K562 (cell line): Measurements from ENCODE around the gene UBE2O. TPM values are rescaled to one million over a fixed set of nuclear protein-coding genes. Genes with fewer than 3 reads are reported as not detected.
A peak's percentile ranks its signal among the peaks of the same experiment; 100 is the strongest.

ENCODE experiments used
- ATF1 ChIP-seq, 2 experiments: fragments of 450-650 bp in 1 of 2; IDR thresholded peaks; 2 replicates each; pipeline ENCODE4 v1.6.1; 2016; ENCODE audit warnings: missing compliant biosample characterization in 1 of 2, missing genetic modification characterization in 1 of 2
- CBX8 ChIP-seq: fragments of 200-600 bp; sonication (generic); IDR thresholded peaks from 2 replicates; pipeline ENCODE4 v1.6.1; 2012; ENCODE audit warnings: borderline replicate concordance, mixed run types, low read depth, mild to moderate bottlenecking, moderate library complexity, mixed read lengths, low read length, control low read depth, inconsistent platforms; ENCODE audit not compliant: poor library complexity, severe bottlenecking; ENCODE audit errors: extremely low read depth
- MCM5 ChIP-seq: fragments of 450-650 bp; IDR thresholded peaks from 2 replicates; pipeline ENCODE4 v1.6.1; 2016; ENCODE audit warnings: low read depth
- SRSF1 ChIP-seq: fragments of 200-400 bp; formaldehyde crosslinking; IDR thresholded peaks from 2 replicates; pipeline ENCODE4 v1.6.1; 2017; ENCODE audit warnings: mild to moderate bottlenecking, low read depth, low read length, moderate library complexity
- YY1 ChIP-seq, 3 experiments: IDR thresholded peaks; 2 replicates each; pipeline ENCODE4 v1.6.1; 2011; ENCODE audit warnings: low read length in 2 of 3, mild to moderate bottlenecking in 2 of 3, moderate library complexity in 2 of 3, borderline replicate concordance in 1 of 3, control low read depth in 1 of 3, low read depth in 1 of 3; ENCODE audit not compliant: insufficient read depth in 3 of 3, insufficient replicate concordance in 2 of 3, control insufficient read depth in 1 of 3, insufficient read length in 1 of 3; ENCODE audit errors: extremely low read depth in 1 of 3
- ZNF324 ChIP-seq: fragments of 250-450 bp; sonication (Bioruptor Pico); IDR thresholded peaks from 2 replicates; pipeline ENCODE4 v1.4.0; 2020; ENCODE audit warnings: mild to moderate bottlenecking
- polyA plus RNA-seq, 8 experiments: library from polyadenylated mRNA; depleted of rRNA in 4 of 8; stranded (reverse) in 5 of 8; unstranded in 3 of 8; fragments of >200 nt; fragmentation: Nextera tagmentation in 2 of 8; fragmentation: Illumina TruSeq in 1 of 8; extraction: Ambion mirVana in 2 of 8; extraction: Trizol in 1 of 8; gene quantifications; 2 replicates each; pipeline versions ENCODE4 v1.2.1 to v1.2.3, GENCODE V29; 2011 to 2014; ENCODE audit warnings: inconsistent platforms in 1 of 8, missing spikeins in 1 of 8
- total RNA-seq, 7 experiments: library from RNA; depleted of rRNA in 6 of 7; stranded (reverse); fragments of >200 nt in 6 of 7; fragmentation: Illumina TruSeq in 2 of 7; extraction: Trizol in 2 of 7; gene quantifications; 2 replicates each; pipeline versions ENCODE4 v1.2.1 to v1.2.3, GENCODE V29; 2011 to 2021; ENCODE audit warnings: low replicate concordance in 1 of 7
- TF ChIP-seq, protein P1 (sequence below): IDR thresholded peaks from 3 replicates; pipeline ENCODE4 v1.6.1; 2011; ENCODE audit warnings: borderline replicate concordance, mild to moderate bottlenecking, moderate library complexity; ENCODE audit not compliant: insufficient read length; ENCODE audit errors: extremely low read depth
- TF ChIP-seq, protein P2 (sequence below): fragments of 200-800 bp; sonication (Bioruptor generic); IDR thresholded peaks from 2 replicates; pipeline ENCODE4 v1.6.1; 2016; ENCODE audit warnings: missing genetic modification characterization, missing compliant biosample characterization
- TF ChIP-seq, protein P3 (sequence below): fragments of 250-450 bp; sonication (Bioruptor Pico); IDR thresholded peaks from 2 replicates; pipeline ENCODE4 v1.4.0; 2020; ENCODE audit warnings: mild to moderate bottlenecking
- TF ChIP-seq, protein P4 (sequence below), 3 experiments: IDR thresholded peaks in 2 of 3; conservative IDR thresholded peaks in 1 of 3; 2 replicates each; pipeline ENCODE4 v1.5.1; 2011 to 2012; ENCODE audit warnings: low read length in 3 of 3, mild to moderate bottlenecking in 3 of 3, control low read depth in 2 of 3, improper control_type of control experiment in 1 of 3, inconsistent platforms in 1 of 3, low read depth in 1 of 3, mixed read lengths in 1 of 3, moderate library complexity in 1 of 3; ENCODE audit not compliant: insufficient read depth in 2 of 3

Gene UBE2O
- total and polyA plus RNA-seq, 9 of the 15 experiments (the other 6 are each of a cell fraction or from before 2014, with no cell fraction given): 1.6 to 39.7 (median 13.3) TPM

DNA sequence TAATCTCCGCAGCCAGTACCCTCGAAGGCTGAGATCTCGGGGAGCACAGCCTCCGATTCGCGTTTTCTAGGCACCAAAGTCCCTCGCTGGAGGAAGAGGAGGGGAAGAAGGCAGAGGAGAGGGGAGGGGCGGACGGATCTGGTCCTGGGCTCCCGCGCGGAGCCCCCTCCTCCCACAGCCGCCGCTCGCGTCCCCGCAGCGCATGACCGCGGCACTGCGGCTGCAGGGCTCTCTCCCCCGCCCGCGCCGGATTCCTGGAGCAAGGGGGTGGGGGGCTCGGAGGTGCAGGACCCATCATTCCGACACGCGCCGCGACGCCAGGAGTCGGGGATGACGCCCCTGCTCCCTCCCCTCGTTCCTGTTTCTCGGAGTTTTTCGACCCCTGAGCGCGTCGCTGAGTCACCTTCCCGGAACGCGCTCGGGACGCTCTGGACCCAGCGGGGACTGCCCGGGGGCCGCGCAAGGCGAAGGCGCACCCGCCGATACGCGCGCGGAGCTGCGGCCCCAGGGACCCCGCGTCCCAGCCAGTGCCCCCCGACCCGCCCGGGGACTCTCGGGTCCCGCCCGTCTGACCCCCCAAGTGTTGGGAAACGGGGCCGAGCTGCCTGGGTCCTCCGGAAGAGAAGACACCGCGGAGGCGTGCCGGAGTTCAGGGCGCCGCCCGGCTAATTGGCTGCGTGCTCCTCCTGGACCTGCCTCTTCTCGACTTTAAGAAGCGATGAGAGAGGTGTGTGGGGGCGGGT is 70.0 kb downstream of the UBE2O start (continued):
- TF ChIP-seq, protein P1, sequence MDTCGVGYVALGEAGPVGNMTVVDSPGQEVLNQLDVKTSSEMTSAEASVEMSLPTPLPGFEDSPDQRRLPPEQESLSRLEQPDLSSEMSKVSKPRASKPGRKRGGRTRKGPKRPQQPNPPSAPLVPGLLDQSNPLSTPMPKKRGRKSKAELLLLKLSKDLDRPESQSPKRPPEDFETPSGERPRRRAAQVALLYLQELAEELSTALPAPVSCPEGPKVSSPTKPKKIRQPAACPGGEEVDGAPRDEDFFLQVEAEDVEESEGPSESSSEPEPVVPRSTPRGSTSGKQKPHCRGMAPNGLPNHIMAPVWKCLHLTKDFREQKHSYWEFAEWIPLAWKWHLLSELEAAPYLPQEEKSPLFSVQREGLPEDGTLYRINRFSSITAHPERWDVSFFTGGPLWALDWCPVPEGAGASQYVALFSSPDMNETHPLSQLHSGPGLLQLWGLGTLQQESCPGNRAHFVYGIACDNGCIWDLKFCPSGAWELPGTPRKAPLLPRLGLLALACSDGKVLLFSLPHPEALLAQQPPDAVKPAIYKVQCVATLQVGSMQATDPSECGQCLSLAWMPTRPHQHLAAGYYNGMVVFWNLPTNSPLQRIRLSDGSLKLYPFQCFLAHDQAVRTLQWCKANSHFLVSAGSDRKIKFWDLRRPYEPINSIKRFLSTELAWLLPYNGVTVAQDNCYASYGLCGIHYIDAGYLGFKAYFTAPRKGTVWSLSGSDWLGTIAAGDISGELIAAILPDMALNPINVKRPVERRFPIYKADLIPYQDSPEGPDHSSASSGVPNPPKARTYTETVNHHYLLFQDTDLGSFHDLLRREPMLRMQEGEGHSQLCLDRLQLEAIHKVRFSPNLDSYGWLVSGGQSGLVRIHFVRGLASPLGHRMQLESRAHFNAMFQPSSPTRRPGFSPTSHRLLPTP: no peak
- TF ChIP-seq ZNF324 (CRISPR knock-in tag): no peak
- TF ChIP-seq, protein P2, sequence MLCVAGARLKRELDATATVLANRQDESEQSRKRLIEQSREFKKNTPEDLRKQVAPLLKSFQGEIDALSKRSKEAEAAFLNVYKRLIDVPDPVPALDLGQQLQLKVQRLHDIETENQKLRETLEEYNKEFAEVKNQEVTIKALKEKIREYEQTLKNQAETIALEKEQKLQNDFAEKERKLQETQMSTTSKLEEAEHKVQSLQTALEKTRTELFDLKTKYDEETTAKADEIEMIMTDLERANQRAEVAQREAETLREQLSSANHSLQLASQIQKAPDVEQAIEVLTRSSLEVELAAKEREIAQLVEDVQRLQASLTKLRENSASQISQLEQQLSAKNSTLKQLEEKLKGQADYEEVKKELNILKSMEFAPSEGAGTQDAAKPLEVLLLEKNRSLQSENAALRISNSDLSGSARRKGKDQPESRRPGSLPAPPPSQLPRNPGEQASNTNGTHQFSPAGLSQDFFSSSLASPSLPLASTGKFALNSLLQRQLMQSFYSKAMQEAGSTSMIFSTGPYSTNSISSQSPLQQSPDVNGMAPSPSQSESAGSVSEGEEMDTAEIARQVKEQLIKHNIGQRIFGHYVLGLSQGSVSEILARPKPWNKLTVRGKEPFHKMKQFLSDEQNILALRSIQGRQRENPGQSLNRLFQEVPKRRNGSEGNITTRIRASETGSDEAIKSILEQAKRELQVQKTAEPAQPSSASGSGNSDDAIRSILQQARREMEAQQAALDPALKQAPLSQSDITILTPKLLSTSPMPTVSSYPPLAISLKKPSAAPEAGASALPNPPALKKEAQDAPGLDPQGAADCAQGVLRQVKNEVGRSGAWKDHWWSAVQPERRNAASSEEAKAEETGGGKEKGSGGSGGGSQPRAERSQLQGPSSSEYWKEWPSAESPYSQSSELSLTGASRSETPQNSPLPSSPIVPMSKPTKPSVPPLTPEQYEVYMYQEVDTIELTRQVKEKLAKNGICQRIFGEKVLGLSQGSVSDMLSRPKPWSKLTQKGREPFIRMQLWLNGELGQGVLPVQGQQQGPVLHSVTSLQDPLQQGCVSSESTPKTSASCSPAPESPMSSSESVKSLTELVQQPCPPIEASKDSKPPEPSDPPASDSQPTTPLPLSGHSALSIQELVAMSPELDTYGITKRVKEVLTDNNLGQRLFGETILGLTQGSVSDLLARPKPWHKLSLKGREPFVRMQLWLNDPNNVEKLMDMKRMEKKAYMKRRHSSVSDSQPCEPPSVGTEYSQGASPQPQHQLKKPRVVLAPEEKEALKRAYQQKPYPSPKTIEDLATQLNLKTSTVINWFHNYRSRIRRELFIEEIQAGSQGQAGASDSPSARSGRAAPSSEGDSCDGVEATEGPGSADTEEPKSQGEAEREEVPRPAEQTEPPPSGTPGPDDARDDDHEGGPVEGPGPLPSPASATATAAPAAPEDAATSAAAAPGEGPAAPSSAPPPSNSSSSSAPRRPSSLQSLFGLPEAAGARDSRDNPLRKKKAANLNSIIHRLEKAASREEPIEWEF (CRISPR knock-in tag): no peak
- no peak for TF ChIP-seq MCM5
- TF ChIP-seq YY1 (IDR thresholded peaks at IDR 0.05; ENCODE audit: borderline replicate concordance in 1 of 3, control insufficient read depth in 1 of 3, extremely low read depth in 1 of 3, insufficient read depth in 3 of 3, insufficient read length in 1 of 3, insufficient replicate concordance in 2 of 3, low read depth in 1 of 3, low read length in 2 of 3): peak in 1 of 3 experiments; percentile 10
- TF ChIP-seq, protein P3, sequence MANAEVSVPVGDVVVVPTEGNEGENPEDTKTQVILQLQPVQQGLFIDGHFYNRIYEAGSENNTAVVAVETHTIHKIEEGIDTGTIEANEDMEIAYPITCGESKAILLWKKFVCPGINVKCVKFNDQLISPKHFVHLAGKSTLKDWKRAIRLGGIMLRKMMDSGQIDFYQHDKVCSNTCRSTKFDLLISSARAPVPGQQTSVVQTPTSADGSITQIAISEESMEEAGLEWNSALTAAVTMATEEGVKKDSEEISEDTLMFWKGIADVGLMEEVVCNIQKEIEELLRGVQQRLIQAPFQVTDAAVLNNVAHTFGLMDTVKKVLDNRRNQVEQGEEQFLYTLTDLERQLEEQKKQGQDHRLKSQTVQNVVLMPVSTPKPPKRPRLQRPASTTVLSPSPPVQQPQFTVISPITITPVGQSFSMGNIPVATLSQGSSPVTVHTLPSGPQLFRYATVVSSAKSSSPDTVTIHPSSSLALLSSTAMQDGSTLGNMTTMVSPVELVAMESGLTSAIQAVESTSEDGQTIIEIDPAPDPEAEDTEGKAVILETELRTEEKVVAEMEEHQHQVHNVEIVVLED (CRISPR knock-in tag): no peak
- TF ChIP-seq SRSF1: no peak
- no peak for TF ChIP-seq CBX8
- TF ChIP-seq, protein P4, sequence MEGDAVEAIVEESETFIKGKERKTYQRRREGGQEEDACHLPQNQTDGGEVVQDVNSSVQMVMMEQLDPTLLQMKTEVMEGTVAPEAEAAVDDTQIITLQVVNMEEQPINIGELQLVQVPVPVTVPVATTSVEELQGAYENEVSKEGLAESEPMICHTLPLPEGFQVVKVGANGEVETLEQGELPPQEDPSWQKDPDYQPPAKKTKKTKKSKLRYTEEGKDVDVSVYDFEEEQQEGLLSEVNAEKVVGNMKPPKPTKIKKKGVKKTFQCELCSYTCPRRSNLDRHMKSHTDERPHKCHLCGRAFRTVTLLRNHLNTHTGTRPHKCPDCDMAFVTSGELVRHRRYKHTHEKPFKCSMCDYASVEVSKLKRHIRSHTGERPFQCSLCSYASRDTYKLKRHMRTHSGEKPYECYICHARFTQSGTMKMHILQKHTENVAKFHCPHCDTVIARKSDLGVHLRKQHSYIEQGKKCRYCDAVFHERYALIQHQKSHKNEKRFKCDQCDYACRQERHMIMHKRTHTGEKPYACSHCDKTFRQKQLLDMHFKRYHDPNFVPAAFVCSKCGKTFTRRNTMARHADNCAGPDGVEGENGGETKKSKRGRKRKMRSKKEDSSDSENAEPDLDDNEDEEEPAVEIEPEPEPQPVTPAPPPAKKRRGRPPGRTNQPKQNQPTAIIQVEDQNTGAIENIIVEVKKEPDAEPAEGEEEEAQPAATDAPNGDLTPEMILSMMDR (IDR thresholded peaks at IDR 0.05 in 2 of 3, conservative IDR thresholded peaks at IDR 0.05 in 1 of 3; ENCODE audit: insufficient read depth in 2 of 3, low read depth in 1 of 3, low read length in 3 of 3): no peak
- TF ChIP-seq ATF1 (CRISPR knock-in tag; IDR thresholded peaks at IDR 0.05): no peak
- no peak for TF ChIP-seq ATF1 (tag; IDR thresholded peaks at IDR 0.05)
